Measurements from ENCODE around the gene CADM2. TPM values are rescaled to one million over a fixed set of nuclear protein-coding genes. Genes with fewer than 3 reads are reported as not detected.

CADM2 gene
- total RNA-seq, 1 experiment from 2014 or later: 10.9 TPM

DNA sequence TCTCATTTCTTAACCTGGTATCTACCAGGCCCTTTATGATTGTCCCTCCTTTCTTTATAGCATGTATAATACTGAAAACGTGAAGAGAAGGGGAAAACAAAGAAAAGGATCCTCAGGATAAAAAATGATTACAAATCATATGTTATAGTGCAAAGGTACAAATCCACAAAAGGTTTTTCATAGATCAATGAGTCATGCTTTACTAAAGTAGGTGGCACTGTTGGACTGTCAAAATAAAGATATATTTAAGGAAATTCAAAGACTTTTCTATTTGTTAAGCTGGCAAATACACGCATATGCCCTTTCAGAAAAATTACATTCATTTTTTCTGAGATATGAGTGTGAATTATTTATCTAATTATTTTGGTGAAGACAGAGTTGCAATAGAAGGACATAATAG, 151.6 kb downstream of the CADM2 start:
- H3K4me2 ChIP-seq (ENCODE audit: insufficient read depth, insufficient read length, low read length): no peak overlapping the region
- no peaks in the 10 kb centered on the region for H3K9me3 Mint-ChIP-seq
- H3K79me1 ChIP-seq (ENCODE audit: insufficient read depth, low read depth, low read length, poor library complexity, severe bottlenecking): no peaks in the 10 kb centered on the region
- H2BK5ac ChIP-seq (ENCODE audit: insufficient read length, low read length): no peak overlapping the region
- H3K18ac ChIP-seq (ENCODE audit: insufficient read length, low read depth, low read length): no peak overlapping the region
- H4K91ac ChIP-seq (ENCODE audit: insufficient read length, low read depth, low read length): no peak overlapping the region
- no peaks in the 10 kb centered on the region for H3K9me3 ChIP-seq (ENCODE audit: control insufficient read depth, low read depth, low read length)
- H2AFZ ChIP-seq (ENCODE audit: low read length): no peak overlapping the region
- H3K23me2 ChIP-seq (ENCODE audit: insufficient read length, low read depth, low read length, poor library complexity, severe bottlenecking): no peaks in the 10 kb centered on the region
- no peaks in the 10 kb centered on the region for H3K27me3 ChIP-seq (ENCODE audit: insufficient read depth, low read length)
- H3K79me2 ChIP-seq (ENCODE audit: insufficient read depth, low read length): no peaks in the 10 kb centered on the region
- TF ChIP-seq, protein P1, sequence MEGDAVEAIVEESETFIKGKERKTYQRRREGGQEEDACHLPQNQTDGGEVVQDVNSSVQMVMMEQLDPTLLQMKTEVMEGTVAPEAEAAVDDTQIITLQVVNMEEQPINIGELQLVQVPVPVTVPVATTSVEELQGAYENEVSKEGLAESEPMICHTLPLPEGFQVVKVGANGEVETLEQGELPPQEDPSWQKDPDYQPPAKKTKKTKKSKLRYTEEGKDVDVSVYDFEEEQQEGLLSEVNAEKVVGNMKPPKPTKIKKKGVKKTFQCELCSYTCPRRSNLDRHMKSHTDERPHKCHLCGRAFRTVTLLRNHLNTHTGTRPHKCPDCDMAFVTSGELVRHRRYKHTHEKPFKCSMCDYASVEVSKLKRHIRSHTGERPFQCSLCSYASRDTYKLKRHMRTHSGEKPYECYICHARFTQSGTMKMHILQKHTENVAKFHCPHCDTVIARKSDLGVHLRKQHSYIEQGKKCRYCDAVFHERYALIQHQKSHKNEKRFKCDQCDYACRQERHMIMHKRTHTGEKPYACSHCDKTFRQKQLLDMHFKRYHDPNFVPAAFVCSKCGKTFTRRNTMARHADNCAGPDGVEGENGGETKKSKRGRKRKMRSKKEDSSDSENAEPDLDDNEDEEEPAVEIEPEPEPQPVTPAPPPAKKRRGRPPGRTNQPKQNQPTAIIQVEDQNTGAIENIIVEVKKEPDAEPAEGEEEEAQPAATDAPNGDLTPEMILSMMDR (conservative IDR thresholded peaks at IDR 0.05): no peak
- H2BK12ac ChIP-seq (ENCODE audit: insufficient read length, low read depth, low read length): no peak overlapping the region
- no peaks in the 10 kb centered on the region for H3K27me3 Mint-ChIP-seq (ENCODE audit: low read depth)
- no peak overlapping the region for H3K27ac Mint-ChIP-seq
- no peak overlapping the region for H2BK120ac ChIP-seq (ENCODE audit: low read depth, low read length, poor library complexity, severe bottlenecking)
- H4K8ac ChIP-seq (replicated peaks; ENCODE audit: insufficient read length, low read depth, low read length): no peak overlapping the region
- H3K9ac ChIP-seq (ENCODE audit: extremely low read depth, insufficient read length, low read length): no peak overlapping the region
- no peak overlapping the region for H3K27ac ChIP-seq (ENCODE audit: insufficient read length, low read depth, low read length)
- H3K4me1 Mint-ChIP-seq: peaks cover 0 to 8% of the 10 kb centered on the region in 2 experiments; a peak in 2 of 4 replicates
- no peak overlapping the region for H2BK15ac ChIP-seq (ENCODE audit: low read depth, low read length)
- no peaks in the 10 kb centered on the region for H3K4me1 ChIP-seq (ENCODE audit: insufficient read depth, low read length)
- no peak overlapping the region for H3K23ac ChIP-seq (ENCODE audit: insufficient read length, low read depth, low read length)
- no CpG with 5 or more reads among the region's 2 CpGs for WGBS (ENCODE audit: extremely low coverage, insufficient read length, low lambda C conversion rate)
- H2BK20ac ChIP-seq (ENCODE audit: low read depth, low read length, poor library complexity, severe bottlenecking): no peak overlapping the region
- no peak overlapping the region for H3K14ac ChIP-seq (ENCODE audit: insufficient read depth, low read length)
- H2AK5ac ChIP-seq (ENCODE audit: insufficient read length, low read length): no peak overlapping the region
- no peaks in the 10 kb centered on the region; a peak in 1 of 7 replicates for H3K36me3 Mint-ChIP-seq (ENCODE audit: insufficient read depth in 1 of 3, low read depth in 3 of 3)
- no peak overlapping the region for H3K4me3 Mint-ChIP-seq
- H3K56ac ChIP-seq (ENCODE audit: insufficient read length, low read depth, low read length): no peak overlapping the region
- H3T11ph ChIP-seq (ENCODE audit: low read length): no peak overlapping the region
- no peak overlapping the region for H4K5ac ChIP-seq (ENCODE audit: insufficient read length, low read depth, low read length)
- no peak for DNase-seq
- no peaks in the 10 kb centered on the region for H4K20me1 ChIP-seq (ENCODE audit: control insufficient read depth, insufficient read depth, insufficient read length)
- no peak overlapping the region for H3K4ac ChIP-seq (ENCODE audit: low read depth, low read length)

Measured in H9 (cell line).